HG02970 (cell line): ENCODE measurements around the gene DIAPH1.

ENCODE experiments used
- ATAC-seq: cut with Tn5 transposase; IDR thresholded peaks from one replicate; pipeline ENCODE4 v1.9.1; 2021; ENCODE audit warnings: mild to moderate bottlenecking, moderate library complexity, moderate number of reproducible peaks; ENCODE audit not compliant: unreplicated experiment, low FRiP score

Gene DIAPH1

GRCh38 chr5:141618804-141619554, at the start of gene DIAPH1:
DIAPH1 (minus strand) TSS chr5:141619000; CDS start chr5:141618914, 86 bp downstream.
- ATAC-seq, result peak; percentile 89

- ATAC-seq, result no peak
Observed at GRCh38 chr5:141665995-141666940, 47.5 kb upstream of the DIAPH1 start.

GRCh38 chr5:141664733-141665461, 46.1 kb upstream of the DIAPH1 start:
- no peak for ATAC-seq

DNA sequence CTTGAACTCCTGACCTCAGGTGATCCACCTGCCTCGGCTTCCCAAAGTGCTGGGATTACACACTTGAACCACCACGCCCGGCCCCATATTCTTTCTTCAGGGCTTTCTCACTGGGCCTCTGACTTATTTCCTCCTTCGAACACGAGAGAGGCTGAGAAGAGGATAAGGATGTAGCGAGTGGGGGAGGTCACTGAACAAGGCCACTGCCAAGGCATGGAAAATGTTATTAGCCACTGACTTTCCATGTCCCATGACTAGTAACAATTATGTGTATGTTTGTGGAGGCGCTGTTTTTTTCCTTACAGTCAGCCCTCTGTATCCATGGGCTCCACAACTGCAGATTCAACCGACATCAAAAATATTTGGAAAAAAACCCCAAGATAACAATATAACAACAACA, 44.7 kb upstream of the DIAPH1 start:
- ATAC-seq, result no peak

DNA sequence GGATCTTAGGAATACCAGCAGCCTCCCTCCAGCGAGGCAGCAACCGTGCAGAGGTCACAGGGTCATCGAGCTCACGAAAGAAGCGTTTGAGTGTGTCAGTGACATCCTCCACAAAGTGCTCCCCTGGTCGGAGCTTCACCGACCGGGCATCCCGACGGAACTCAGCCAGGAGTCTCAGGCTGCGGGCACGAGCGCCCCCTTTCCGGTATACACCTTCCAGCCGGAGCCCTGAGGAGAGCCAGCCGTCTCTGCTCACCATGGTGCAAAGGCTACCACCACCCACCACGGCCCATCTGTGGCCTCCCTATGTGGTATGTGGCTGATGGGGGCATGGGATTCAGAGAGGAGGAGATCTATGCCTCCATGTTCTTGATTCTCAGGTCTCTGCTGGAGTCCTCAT, 43.2 kb upstream of the DIAPH1 start:
- no peak for ATAC-seq

DNA sequence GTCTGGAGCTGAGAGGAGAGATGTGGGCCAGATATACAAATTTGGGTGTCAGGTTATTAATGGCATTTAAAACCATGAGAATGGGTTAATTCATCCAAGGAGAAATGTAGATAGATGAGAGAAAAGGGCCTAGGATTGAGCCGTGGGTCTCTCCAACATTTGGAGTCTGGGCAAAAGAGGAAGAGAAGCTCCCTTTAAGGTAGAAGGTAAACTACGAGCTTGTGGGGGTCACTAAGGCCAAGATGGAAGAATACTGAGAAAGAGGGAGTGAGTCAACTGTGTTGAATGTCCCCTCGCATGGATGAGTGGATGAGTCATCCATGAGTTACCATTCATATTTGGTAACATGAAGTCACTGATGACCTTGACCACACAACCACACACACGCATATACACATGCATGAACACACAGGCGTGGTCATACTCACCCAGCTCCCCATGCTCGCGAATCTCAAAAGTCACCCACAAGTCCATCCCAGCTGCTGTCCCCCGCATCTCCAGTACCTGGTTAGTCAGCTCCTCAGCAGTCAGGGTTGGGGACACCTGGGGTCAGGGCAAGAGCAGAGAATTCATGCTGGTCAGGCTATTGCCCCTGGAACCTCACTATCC, 39.2 kb upstream of the DIAPH1 start:
- ATAC-seq, result no peak

DNA sequence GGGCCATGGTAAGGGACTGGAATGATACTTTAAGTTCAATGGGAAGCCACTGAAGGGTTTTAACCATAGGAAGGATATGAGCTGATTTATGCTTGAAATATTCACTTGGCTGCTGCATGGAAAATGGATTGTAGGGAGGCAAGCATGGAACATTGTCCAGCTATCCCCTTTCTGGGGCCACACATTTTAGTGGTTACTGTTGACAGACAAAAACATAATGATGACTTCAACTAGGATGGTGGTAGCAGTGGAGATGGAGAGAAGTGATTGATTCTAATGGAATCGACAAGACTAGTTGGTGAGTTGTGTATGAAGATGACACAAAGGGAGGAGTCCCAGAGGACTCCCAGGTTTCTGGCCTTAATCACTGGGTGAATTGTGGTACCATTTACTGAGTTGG, 38.6 kb upstream of the DIAPH1 start:
- no peak for ATAC-seq

DNA sequence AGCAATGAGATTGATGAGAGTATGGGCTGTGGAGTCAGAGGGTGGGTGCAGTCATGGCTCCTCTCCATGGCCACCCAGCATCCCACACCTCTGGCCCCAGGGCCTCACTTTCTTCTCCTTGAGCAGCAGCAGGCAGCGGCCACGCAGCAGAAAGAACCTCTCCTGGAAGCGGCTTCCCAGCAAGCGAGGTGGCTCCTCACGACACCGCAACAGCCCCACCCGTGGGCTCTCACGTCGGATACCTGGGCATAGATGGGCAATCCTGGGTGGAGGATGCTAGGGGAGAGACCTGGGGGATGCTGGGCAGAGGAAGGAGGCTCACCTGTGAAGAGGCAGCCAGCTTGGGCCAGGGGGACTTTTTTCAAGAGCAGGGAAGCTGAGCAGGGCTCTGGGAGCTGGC, 37.6 kb upstream of the DIAPH1 start:
- no peak for ATAC-seq

DNA sequence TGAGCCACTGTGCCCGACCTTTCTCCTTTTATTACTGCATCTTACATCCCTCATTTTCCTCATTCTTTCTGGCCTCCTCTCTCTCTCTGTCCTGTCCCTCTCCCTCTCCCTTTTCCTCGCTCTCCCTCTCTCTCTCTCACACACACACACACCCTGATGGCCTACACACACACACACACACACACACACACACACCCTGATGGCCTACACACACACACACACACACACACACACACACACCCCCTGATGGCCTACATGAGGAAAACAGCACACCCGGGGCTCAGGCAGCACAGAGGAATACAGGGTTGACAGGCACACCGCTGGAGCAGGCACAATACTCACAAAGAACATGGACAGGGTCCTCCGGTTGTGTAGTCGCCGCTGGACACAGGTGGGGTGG, 36.2 kb upstream of the DIAPH1 start:
- ATAC-seq, result no peak

DNA sequence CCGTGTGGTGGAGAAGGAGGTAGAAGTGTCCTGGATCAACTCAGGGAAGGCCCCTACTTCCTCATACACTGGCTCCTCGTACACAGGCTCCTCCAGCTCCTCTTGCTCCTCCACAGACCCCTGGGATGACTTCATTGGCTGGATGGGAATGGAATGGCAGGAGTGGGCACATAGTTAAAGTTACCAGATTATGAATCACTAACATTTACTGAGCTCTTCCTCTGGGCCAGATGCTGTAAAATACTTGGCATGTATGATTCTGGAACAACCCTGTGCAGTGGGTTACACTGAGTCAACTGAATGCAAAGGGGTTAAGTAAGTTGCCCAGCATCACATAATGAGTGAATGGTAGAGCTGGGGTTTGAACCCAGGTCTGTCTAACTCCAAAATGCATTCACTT, 35.5 kb upstream of the DIAPH1 start:
- ATAC-seq, result no peak

DNA sequence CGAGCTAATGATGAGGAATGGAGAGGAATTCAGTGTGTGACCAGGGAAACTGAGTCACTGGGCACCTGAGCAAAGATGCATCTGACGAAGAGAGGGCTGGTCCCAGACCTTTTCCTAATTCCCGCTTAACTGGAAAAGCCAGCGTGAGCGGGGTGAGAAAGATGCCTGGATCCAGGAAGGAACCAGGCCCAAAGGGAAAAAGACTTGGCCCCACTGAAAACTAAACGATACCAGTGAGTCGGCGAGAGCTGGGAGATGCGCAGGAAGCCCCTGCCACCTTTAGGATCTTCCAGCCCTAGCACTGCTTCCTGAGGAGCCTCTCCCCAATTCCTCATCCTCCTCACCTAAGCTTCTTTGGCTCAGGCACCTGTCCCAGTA, 32.9 kb upstream of the DIAPH1 start:
- no peak for ATAC-seq

GRCh38 chr5:141650851-141651727, 32.3 kb upstream of the DIAPH1 start, which contains the start of gene FCHSD1:
FCHSD1 (minus strand) TSS chr5:141651418; CDS start chr5:141651368, 50 bp downstream.
- ATAC-seq, result peak; percentile 98

DNA sequence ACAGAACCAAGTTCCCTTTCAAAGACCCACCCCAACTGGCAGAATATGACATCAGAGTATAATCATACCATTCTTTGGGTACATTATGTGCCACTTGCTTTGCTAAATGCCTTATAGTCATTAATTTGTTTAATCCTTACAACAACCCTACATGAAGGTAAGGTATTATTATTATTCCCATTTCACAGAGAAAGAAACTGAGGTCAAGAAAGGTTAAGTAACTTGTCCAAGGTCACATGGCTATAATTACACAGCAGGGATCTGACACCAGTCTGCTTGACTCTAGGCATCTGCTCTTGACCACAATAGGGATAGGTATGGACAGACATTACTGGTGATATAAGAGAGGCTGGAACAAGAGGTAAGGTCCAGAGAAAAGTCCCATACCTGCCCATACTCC, 31.2 kb upstream of the DIAPH1 start:
- ATAC-seq, result no peak

GRCh38 chr5:141649056-141649688, 30.4 kb upstream of the DIAPH1 start:
- ATAC-seq, result no peak

DNA sequence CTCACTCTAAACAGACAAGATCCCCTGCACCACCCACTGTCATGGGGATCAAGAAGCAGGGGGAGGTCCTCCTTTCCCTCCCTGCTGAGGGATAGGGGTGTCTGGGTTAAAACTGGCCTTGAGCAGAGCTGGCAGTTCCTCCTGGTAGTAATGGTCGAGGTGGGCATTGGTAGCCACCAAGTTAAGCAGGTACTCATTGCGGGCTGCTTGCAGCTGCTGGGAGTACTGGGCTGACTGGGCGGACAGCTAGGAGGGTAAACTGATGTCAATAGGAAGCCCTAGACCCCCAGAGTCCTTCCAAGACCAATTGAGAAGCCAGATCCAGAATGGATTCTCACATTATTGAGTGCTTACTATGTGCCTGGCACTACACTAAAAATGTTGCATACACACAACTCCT, 29.1 kb upstream of the DIAPH1 start:
- no peak for ATAC-seq

- ATAC-seq, result no peak
Observed at GRCh38 chr5:141647242-141647641, 28.4 kb upstream of the DIAPH1 start.

- no peak for ATAC-seq
Observed at GRCh38 chr5:141646026-141646425, 27.2 kb upstream of the DIAPH1 start.

GRCh38 chr5:141641634-141642267, 23.0 kb upstream of the DIAPH1 start:
- ATAC-seq, result no peak

GRCh38 chr5:141640698-141641097, 21.9 kb upstream of the DIAPH1 start:
- ATAC-seq, result no peak
